ENCODE results near the gene EPS8. TPM values are rescaled to one million over a fixed set of nuclear protein-coding genes. Genes with fewer than 3 reads are reported as not detected.

The EPS8 gene
- total and polyA plus RNA-seq, 2 donors (not counting 1 experiment from before 2014, with no cell fraction given): 0.76 to 0.96 TPM

- H4K20me1 ChIP-seq (ENCODE audit: control insufficient read depth, insufficient read depth, low read length, poor library complexity, severe bottlenecking): no peaks in the 10 kb centered on the region
- H2AFZ ChIP-seq (ENCODE audit: insufficient read depth, low read depth, low read length, poor library complexity, severe bottlenecking): peak overlapping the region; percentile 86
- TF ChIP-seq CTCF (IDR thresholded peaks at IDR 0.05) (no peak), EZH2 (IDR thresholded peaks at IDR 0.05; ENCODE audit: borderline replicate concordance, insufficient read depth, low read depth, low read length, poor library complexity, severe bottlenecking) (no peak)
- H3K4me2 ChIP-seq (replicated peaks; ENCODE audit: low read depth, low read length, poor library complexity, severe bottlenecking): peak overlapping the region; percentile 98
- Mint-ChIP-seq H3K27me3 (peaks cover 59% of the 10 kb centered on the region), H3K9me3 (ENCODE audit: insufficient read depth) (no peaks in the 10 kb centered on the region), H3K4me1 (peaks cover 15% of the 10 kb centered on the region), H3K4me3 (peak overlapping the region; percentile 87), H3K27ac (peak overlapping the region; percentile 50)
- peak; percentile 21 for ATAC-seq (ENCODE audit: low read depth)
- H3K36me3 ChIP-seq (replicated peaks in 1 of 2; ENCODE audit: control extremely low read depth in 1 of 2, control insufficient read depth in 1 of 2, extremely low read depth in 1 of 2, insufficient read depth in 2 of 2, low read length in 1 of 2): no peaks in the 10 kb centered on the region
- ChIA-PET POLR2A (no interaction called here), CTCF (interaction anchor here (0.6 to 2.5 kb wide), 3 partner anchors 10 to 204 kb away, joined by 4 to 11 read pairs (median 5); no protein-coding TSS in a partner anchor)
- H3K9ac ChIP-seq (ENCODE audit: low read length): peak overlapping the region; percentile 80
- no peaks in the 10 kb centered on the region for H3K9me3 ChIP-seq (ENCODE audit: control extremely low read depth in 1 of 3, control insufficient read depth in 2 of 3, insufficient read depth in 1 of 3, low read length in 2 of 3)
- intact Hi-C loops (cut with micrococcal nuclease): loop anchor here (1.0 to 10.0 kb wide), 6 partner anchors 94 to 1396 kb away; partner anchors contain the start of gene STRAP
- DNase-seq: no peak
- H3K4me3 ChIP-seq (ENCODE audit: control extremely low read depth in 1 of 5, extremely low read depth in 1 of 5, insufficient read depth in 1 of 5, low read depth in 2 of 5, low read length in 4 of 5): peak overlapping the region; percentile 30 to 86 (median 72)
- peaks cover 15 to 16% of the 10 kb centered on the region in 2 donors for H3K4me1 ChIP-seq (ENCODE audit: control insufficient read depth in 2 of 2, insufficient read depth in 2 of 2, low read length in 2 of 2)
- 1% methylated on average over 56 of the region's 64 CpGs for WGBS (ENCODE audit: insufficient coverage)
- H3K27ac ChIP-seq (ENCODE audit: low read length in 2 of 2): peak overlapping the region in 1 of 2 donors; percentile 13
- peaks cover 0 to 58% (median 40%) of the 10 kb centered on the region in 4 experiments for H3K27me3 ChIP-seq (replicated peaks in 1 of 4; ENCODE audit: control extremely low read depth in 1 of 4, control insufficient read depth in 3 of 4, insufficient read depth in 4 of 4, low read length in 3 of 4)
- H3K79me2 ChIP-seq (ENCODE audit: control insufficient read depth, insufficient read depth, low read length): no peaks in the 10 kb centered on the region
These were observed 662 bp downstream of the EPS8 start for GRCh38 chr12:15788233-15789219.
